NCI-H2196 treated with DMSO at 0.1 percent for 48 hours (cell line): Measurements from ENCODE around the gene PFN3.

Experiments
- DNase-seq: peaks from one replicate; lab custom pipeline; 2025; ENCODE audit not compliant: unreplicated experiment; lab: John Stamatoyannopoulos, UW

PFN3 gene

DNA sequence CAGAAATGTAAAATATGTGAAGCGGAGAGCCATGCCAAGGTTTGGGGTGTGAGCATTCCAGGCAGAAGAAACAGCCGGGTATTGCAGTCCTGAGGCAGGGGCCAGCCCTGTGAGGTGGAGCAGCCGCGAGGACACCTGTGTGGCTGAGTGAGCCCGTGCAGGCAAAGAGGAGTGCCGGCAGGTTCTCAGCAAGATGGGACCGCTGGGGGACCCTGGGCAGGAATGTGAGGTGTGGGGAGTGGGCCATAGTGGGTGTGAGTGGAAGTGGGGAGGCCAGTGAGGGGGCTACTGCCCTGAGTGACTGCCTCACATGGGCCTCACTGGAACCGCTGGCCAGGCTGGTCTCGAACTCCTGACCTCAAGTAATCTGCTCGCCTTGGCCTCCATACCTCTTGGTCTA lies 38.0 kb upstream of the PFN3 start:
- DNase-seq: no peak

DNA sequence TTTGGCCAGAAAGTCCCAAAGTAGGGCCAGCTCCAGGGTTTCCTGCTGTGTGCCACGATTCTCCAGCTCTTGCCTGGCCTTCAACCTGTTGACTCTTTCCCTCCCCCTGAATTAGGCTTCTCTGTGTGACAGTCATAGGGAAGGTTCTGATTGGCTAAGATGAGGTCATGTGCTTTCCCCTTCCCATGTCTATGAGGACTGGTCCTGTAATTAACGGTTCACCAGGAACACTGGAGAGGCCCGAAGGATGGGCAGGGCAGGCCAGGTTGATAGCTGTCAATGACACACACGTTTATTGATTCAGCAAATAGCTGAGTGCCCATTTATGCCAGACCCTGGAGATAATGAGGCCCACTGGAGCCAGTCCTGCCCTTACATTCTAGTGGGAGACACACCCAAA lies 37.2 kb upstream of the PFN3 start:
- DNase-seq: no peak

DNA sequence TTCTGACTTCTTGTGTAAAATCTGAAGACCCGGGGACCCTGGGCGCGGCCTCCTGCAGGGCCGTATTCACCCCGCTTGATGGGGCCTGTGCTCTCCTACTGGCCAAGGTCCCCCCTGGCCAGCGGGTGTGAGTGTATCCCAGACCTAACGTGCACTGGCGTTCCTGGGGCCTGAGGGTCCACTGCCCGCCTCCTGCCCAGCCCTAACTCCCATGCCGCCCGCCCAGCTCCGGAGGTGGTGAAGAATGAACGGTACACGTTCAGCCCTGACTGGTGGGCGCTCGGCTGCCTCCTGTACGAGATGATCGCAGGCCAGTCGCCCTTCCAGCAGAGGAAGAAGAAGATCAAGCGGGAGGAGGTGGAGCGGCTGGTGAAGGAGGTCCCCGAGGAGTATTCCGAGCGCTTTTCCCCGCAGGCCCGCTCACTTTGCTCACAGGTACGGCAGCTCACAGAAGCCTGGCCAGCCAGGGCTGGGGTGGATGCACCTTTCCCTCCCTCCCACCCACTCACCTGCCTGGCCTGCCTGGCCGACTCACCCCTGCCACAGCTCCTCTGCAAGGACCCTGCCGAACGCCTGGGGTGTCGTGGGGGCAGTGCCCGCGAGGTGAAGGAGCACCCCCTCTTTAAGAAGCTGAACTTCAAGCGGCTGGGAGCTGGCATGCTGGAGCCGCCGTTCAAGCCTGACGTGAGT lies 35.5 kb upstream of the PFN3 start:
- DNase-seq: no peak

DNA sequence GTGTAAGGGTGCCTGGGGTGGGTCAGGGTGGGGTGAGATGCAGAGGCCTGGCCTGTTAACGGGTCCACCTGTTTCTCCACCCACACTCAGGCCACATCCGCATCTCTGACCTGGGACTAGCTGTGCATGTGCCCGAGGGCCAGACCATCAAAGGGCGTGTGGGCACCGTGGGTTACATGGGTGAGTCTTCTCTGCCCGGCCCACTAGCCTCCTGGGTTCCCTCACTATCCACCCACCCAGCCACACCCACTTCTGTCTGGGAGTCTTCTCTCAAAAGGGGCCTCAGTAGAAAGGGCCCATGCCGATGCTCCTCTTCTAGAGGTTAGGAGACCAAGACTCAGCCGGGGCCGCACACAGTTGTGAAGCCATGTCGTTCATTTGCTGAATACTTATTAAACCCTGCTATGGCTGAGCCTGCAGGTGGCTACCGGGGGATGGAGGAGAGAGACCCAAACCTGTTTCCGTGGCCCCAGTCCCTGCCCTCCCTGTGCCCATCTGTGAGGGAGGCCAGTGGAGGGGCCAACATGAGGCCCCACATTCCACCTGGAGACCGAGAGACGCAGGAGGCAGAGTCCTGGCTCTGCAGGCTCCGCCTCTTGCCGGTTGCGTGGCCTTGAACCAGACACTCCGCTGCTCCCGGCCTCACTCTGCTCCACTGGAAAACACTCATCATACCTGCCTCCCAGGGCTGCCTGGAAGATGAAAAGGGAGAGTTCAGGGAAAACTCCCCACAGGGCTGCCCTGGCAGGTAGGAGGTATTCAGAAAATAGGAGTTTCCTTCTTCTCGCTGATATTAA lies 34.7 kb upstream of the PFN3 start:
- no peak for DNase-seq

DNA sequence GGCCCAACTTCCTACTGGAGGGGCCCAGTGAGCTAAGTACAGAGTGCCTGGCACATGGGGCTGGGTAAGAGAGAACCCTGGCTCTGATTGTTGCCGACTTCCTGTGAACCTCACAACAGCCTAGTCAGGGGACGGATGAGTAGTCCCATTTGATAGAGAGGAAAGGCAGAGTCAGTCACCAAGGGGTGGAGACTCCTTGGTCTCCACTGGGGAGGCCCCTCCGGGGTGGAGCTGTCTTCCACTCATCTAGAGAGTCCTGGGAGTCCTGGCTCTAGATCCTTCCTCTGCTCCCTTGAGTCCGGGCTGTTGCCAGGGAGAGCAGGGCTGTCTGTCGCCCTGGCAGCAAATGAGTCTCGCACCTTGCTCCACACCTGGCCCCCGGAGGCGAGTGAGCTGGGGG lies 34.0 kb upstream of the PFN3 start:
- no peak for DNase-seq

DNA sequence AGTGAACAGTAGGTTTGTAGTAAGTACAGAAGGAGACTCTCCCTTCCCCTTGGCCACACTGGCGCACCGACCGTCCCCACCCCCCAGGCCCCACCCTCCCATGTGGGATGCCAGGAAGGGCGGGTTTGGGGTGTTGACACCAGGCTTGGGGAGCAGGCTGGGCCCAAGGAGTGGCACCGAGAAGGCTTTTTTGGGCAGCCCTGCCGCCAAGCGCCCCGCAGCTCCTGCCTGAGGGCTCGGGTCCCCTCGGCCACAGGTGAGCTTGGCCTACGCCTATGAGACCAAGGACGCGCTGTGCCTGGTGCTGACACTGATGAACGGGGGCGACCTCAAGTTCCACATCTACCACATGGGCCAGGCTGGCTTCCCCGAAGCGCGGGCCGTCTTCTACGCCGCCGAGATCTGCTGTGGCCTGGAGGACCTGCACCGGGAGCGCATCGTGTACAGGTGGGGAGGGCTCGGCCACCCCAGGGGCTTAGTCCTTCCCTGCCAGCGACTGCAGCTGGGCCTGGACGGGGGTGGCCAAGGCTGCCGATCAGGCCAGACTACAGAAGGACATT lies 33.3 kb upstream of the PFN3 start:
- DNase-seq: no peak

DNA sequence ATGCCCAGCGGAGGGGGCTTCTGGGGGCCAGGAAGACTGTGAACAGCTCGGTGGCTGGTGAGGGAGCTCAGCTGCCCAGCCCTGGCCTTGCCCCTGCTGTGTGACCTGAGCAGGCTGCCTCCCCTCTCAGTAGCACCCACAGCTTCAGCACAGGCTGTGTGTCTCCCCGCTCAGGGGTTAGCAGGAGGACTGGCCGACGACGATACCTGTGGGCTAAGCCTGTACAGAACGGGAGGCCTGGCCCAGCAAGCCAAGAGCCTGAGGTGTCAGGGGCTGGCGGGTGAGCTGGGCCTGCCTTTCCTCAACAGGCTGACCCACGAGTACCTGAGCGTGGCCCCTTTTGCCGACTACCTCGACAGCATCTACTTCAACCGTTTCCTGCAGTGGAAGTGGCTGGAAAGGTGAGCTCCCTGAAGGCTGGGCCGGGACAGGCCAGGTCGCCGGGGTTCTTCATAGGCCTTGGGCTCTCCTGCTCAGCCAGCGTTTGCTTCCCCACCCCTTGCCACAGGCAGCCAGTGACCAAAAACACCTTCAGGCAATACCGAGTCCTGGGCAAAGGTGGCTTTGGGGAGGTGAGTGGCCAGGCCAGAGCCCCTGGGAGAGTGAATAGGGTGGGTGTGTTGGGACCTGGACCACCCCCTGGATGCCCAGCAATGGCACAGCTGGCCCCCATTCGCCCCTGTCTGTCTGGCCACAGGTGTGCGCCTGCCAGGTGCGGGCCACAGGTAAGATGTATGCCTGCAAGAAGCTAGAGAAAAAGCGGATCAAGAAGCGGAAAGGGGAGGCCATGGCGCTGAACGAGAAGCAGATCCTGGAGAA lies 32.6 kb upstream of the PFN3 start:
- no peak for DNase-seq

DNA sequence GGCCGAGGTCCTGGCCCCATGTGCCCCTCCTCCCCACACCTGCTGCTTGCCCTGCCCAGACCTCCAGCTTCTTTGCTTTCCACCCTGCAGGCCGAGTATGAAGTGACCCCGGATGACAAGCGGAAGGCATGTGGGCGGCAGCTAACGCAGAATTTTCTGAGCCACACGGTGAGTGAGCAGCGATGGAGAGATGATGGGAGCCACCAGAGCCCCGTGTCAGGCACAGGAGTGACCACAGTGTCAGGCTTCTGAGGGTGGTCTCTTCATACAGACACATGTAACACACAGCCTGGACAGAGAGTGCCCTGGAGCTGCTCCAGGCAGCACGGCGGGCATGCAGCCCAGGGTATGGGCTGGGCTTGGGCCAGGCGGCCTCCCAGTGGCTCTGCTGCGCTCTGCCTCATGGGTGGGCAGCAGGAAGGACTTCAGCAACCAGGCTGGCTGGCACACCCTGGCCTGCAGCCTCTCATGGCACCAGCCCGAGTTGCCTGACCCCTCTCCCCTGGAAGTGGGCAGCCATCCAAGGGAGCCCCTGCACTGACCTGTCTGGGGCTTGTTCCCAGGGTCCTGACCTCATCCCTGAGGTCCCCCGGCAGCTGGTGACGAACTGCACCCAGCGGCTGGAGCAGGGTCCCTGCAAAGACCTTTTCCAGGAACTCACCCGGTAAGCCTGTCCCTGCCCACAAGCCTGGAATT lies 31.8 kb upstream of the PFN3 start:
- no peak for DNase-seq

DNA sequence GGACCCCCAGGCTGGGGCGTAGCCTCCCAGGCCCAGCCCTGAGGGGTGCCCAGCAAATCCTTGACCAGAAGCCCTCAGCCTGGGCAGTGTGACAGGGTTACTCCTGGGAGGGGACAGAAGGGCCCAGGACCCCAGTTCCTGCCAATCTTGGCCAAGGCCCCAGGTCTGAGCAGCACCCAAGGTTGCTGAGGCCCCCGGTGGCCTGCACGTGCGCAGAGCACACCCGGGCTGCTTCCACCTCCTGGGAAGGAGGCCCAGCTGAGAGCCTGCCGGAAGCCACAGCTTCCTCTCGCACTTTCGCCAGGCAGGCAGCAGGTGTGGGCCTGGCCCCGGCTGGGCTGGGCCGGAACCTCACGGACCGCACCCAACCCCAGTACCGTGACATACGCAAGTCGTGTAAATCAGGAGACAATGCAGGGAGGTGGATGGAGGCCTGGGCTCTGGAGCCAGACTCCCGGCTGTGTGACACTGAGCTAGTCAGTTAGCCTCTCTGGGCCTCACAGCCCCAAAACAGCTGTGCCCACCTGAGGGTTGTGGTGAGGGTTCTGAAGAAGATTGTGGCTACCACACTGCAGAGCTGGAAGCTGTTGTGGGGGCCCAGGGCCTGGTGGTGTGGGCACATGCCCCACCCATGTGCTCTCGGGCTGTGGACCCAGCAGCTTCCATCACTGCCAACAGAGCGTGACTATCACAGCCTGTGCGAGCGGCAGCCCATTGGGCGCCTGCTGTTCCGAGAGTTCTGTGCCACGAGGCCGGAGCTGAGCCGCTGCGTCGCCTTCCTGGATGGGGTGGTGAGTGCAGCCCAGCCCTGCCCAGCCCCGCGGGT lies 31.1 kb upstream of the PFN3 start:
- no peak for DNase-seq

DNA sequence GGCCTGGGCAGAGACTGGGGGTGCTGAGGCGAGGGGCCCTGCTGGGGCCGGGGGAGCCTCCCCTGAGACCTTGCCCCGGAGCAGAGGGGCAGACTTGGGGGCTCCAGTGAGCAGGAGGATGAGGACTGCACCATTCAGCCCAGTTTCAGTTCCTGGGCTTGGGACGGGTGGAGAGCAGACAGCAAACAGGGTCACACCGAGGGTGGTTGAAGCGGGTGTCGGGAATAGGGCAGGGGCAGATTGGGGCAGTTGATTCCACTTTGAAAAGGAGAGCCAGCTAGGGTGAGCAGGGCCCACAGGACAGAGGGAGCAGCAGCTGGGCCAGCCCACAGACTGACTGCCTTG lies 30.5 kb upstream of the PFN3 start:
- DNase-seq: no peak

DNA sequence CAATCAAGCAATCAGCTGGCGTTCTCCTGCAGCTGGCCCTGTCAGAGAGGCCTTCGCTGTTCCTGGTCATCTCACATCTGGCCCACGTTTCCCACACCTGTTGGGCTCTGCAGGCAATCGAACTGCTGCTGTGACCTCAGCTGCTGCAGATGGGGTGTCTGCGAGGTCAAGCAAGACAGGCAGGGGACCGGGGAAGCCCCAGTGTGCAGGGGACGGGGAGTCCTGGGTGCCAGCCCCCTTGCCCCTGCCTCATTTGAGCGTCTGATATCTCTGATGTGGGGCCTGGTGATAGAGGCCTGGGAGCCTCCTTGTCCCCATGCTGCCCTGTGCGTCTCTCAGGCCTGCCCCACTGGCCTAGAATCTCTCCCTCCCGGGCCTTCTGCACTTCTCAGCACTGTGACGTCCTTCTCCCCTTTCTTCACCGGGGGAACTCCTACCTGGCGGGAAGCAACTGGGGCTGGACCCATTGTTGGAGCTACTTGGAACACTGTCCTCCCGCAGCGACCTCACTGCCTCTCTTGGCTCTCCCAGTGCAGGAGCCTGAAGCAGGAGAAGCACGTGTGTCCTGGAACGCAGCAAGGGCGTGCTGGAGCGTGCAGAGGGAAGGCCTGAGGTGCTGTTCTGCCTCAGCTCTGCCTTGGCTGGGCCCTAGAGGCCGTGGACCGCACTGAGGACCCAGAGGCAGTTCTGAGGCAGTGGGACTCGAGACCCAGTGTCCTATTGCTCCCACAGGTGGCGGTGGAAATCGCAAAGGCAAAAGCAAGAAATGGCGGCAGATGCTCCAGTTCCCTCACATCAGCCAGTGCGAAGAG lies 29.9 kb upstream of the PFN3 start:
- no peak for DNase-seq

DNA sequence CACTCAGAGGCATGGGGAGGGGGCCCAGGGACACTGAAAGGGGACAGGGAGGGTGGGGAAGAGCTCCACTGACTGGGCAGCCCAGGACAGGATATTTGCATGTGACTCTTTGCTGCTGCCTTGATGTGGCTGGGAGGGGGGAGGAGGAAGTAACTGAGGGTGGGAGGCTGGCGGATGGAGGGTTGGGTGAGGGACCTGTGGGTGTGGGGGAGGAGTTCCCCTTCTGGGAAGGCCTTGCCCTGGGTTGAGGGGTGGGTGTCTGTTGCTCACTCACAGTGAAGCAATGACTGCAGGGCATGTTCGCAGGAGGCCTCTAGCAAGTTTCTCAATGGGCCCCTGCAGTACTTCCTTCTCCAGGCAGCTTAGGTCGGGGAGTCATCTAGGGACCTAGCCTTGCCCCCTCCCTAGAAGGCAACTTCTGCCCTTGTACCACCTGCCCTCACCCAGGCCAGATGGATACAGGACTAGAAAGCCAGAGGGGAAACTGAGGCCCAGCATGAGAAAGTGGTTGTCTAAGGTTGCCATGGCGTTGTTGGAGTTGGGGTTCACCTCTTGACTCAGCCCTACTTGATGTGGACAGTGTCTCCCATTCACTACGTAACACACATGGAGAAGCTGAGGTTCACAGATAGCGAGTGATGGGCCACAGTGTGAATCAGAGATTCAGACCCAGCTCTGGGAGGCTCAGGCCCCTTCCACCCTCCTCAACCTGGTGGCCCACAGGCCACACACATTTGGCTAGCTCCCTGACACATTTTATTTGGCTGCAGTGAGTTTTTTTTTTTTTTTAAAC lies 29.0 kb upstream of the PFN3 start:
- no peak for DNase-seq

DNA sequence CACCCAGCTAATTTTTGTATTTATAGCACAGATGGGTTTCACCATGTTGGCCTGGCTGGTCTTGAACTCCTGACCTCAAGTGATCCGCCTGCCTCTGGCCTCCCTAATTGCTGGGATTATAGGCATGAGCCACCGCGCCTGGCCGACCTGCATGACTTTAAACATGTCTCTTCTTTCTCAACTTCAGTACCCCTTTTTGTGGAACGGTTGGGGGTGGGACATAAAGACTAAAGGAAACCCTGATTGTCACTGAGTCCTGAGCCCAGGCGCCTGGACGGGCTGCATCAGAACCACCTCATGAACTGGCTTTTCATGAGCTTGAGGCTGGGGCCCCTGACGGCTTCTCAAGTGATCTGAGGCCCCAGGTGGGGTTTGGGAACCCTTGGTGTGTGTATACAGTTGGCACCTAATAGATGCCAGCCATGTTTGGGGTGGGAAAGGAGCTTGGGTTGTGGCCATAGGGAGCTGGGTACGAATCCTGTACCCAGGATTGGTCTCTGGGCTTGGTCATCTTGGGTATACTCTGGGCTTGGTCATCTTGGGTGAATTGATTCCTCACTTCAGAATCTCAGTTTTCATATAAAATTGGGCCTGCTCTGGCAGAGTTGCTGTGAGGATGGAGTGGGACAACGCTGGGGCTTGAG lies 28.2 kb upstream of the PFN3 start:
- no peak for DNase-seq

DNA sequence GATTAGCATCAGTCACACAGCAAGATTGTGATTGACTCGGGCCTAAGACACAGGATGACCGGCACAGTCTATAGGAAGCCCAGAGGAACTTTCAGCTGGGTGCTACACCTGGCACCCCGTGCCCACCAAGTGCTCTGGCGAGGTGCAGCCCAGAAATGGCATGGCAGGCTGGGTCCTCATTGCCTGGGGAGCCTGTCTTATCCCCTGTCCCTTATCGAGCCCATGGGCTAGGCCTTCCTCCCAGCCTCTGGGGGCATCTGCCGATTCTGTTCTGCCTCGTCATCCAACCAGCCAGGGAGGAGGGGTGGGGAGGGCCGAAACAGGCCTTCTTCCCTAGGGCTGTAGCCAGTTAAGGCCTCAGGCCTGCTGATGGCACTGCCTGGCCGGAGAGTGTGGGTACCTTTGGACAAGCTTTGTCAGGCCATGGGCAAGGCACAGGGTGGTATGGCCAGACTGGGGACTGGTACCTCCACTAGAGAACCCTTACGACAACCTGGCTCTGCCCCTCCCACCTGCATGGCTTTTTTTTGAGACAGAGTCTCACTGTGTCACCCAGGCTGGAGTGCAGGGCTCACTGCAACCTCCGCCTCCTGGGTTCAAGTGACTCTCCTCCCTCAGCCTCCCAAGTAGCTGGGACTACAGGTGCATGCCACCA lies 27.6 kb upstream of the PFN3 start:
- no peak for DNase-seq

DNA sequence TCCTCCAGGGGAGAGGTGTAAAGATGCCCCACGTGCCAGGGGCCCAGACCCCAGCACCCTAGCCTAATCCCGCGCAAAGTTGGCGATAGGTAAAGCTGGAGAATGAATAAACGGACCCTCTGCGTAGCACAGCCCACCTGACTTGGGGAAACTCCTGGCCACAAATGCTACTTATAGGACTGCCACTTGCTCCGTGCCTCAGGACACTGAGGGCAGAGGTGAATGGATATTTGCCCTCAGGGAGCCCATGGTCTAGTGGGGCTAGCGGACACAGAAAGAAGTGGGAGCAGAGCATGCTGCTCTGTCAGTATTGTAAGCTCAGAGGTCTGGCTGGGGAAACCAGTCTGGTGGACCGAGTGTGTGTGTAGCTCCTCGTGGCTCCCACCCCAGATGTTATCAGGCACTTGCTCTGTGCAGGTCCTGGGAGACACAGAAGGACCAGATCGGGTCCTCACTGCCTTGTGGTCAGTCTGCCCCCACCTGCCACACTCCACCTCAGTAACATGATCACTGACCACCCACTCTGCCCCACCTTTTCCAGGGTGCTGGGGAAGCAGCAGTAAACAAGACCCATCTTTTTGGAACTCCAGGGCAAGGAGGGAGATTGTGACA lies 26.9 kb upstream of the PFN3 start:
- no peak for DNase-seq

DNA sequence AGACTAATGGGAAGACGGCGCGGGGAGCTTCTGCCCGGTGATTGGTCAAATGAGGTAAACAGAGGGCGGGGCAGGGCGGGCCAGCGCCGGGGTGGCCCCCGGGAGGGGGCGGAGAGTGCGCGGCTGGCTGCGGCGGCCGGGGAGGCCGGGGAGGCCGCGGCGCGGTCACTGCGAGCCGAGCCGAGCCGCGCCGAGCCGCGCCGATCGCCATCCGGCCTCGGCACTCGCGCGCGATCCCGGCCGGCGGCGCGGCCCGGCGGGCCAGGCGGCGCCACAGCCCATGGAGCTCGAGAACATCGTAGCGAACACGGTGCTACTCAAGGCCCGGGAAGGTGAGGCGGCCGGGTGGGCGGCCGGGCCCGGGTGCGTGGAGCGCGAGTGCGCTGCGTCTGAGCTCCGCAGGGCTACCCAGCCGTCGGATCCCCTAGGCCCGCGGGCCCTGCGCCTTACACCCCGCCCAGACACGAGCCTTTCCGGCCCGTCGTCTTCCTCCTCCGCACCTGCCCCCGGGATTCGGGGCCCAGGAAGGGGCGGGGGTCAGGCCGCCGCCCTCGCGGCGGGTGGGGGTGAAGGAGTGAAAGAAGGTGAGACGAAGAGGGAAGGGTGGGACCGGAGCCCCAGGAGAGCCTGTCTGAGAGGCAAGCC lies 26.2 kb upstream of the PFN3 start, which contains the start of gene GRK6:
Gene GRK6 (plus strand): TSS at position 111 of the 645 bp plus-strand sequence. CDS start 170 bp downstream, at position 281.
- no peak for DNase-seq
